ENCODE data around the gene FOXRED2. TPM values are rescaled to one million over a fixed set of nuclear protein-coding genes. Genes with fewer than 3 reads are reported as not detected.

FOXRED2 gene
- total RNA-seq, 1 experiment from 2014 or later = 34.4 TPM

- Histone ChIP-seq H3K79me2 (ENCODE audit: insufficient read depth, low read length) (no peaks in the 10 kb centered on the region), H4K8ac (replicated peaks; ENCODE audit: insufficient read length, low read depth, low read length) (no peak overlapping the region), H3K4me2 (ENCODE audit: insufficient read depth, insufficient read length, low read length) (no peak overlapping the region), H2BK120ac (ENCODE audit: low read depth, low read length, poor library complexity, severe bottlenecking) (no peak overlapping the region), H2AK5ac (ENCODE audit: insufficient read length, low read length) (no peak overlapping the region), H4K20me1 (ENCODE audit: control insufficient read depth, insufficient read depth, insufficient read length) (no peaks in the 10 kb centered on the region), H4K5ac (ENCODE audit: insufficient read length, low read depth, low read length) (no peak overlapping the region), H3K9ac (ENCODE audit: extremely low read depth, insufficient read length, low read length) (no peak overlapping the region), H2BK5ac (ENCODE audit: insufficient read length, low read length) (no peak overlapping the region), H4K91ac (ENCODE audit: insufficient read length, low read depth, low read length) (no peak overlapping the region), H2BK12ac (ENCODE audit: insufficient read length, low read depth, low read length) (no peak overlapping the region), H2AFZ (ENCODE audit: low read length) (no peak overlapping the region), H3K4ac (ENCODE audit: low read depth, low read length) (no peak overlapping the region), H3T11ph (ENCODE audit: low read length) (no peak overlapping the region), H3K56ac (ENCODE audit: insufficient read length, low read depth, low read length) (no peak overlapping the region), H3K4me1 (ENCODE audit: insufficient read depth, low read length) (no peaks in the 10 kb centered on the region; the same call in 1 of the 2 replicates), H3K23me2 (ENCODE audit: insufficient read length, low read depth, low read length, poor library complexity, severe bottlenecking) (no peaks in the 10 kb centered on the region), H3K27ac (ENCODE audit: insufficient read length, low read depth, low read length) (no peak overlapping the region), H2BK15ac (ENCODE audit: low read depth, low read length) (no peak overlapping the region), H3K14ac (ENCODE audit: insufficient read depth, low read length) (no peak overlapping the region), H3K18ac (ENCODE audit: insufficient read length, low read depth, low read length) (no peak overlapping the region), H3K23ac (ENCODE audit: insufficient read length, low read depth, low read length) (no peak overlapping the region), H3K79me1 (ENCODE audit: insufficient read depth, low read depth, low read length, poor library complexity, severe bottlenecking) (no peaks in the 10 kb centered on the region), H3K9me3 (ENCODE audit: control insufficient read depth, low read depth, low read length) (no peaks in the 10 kb centered on the region), H2BK20ac (ENCODE audit: low read depth, low read length, poor library complexity, severe bottlenecking) (no peak overlapping the region), H3K27me3 (ENCODE audit: insufficient read depth, low read length) (peaks cover 3% of the 10 kb centered on the region; the same call in 1 of the 2 replicates)
- Mint-ChIP-seq H3K27me3 (ENCODE audit: low read depth) (peaks cover 22% of the 10 kb centered on the region), H3K9me3 (no peaks in the 10 kb centered on the region), H3K36me3 (ENCODE audit: insufficient read depth in 1 of 3, low read depth in 3 of 3) (no peaks in the 10 kb centered on the region), H3K27ac (no peak overlapping the region), H3K4me3 (no peak overlapping the region; a peak in 1 of 5 replicates), H3K4me1 (peaks cover 20 to 28% of the 10 kb centered on the region in 2 experiments)
- TF ChIP-seq CTCF (conservative IDR thresholded peaks at IDR 0.05) = no peak
- no peak for DNase-seq
- 100% methylated on average over 2 of the region's 13 CpGs for WGBS (ENCODE audit: extremely low coverage, insufficient read length, low lambda C conversion rate)
These were observed 44.1 kb upstream of the FOXRED2 start for GRCh38 chr22:36550701-36551495.

Data from H9 (cell line).